Activated CD8-positive, alpha-beta T cell treated with anti-CD3 and anti-CD28 coated beads, Interleukin-2, amount 10 ng/mL, durations not matched to agents 7 days and 5 days (primary cell): Measurements from ENCODE around the gene VEZT. TPM values are rescaled to one million over a fixed set of nuclear protein-coding genes. Genes with fewer than 3 reads are reported as not detected.
"Not testable (repeated sequence)": the region's sequence is repeated elsewhere in the genome, so short reads cannot be mapped to it uniquely, and the experiment has no call there.

ENCODE experiments used
- ATAC-seq: fragments of 150-1000 bp; cut with Tn5 transposase; one replicate; pipeline ENCODE4 v1.10.0; 2021; ENCODE audit warnings: moderate library complexity
- CTCF ChIA-PET: fragments of 350-600 bp; sonication (Branson Sonifier 250); formaldehyde crosslinking; loops from one replicate; lab custom pipeline; 2021; ENCODE audit warnings: antibody characterized with exemption; lab: Charles Lee
- POLR2A ChIA-PET: fragments of 350-600 bp; sonication (Branson Sonifier 250); formaldehyde crosslinking; loops from one replicate; lab custom pipeline; 2021; ENCODE audit warnings: antibody characterized with exemption; lab: Charles Lee
- DNase-seq: peaks from one replicate; pipeline ENCODE4 v3.0.0-alpha.2; 2020
- H3K27ac Mint-ChIP-seq: one replicate; pipeline ENCODE4 v1.8.0; 2021; ENCODE audit warnings: mild to moderate bottlenecking, mixed read lengths
- H3K27me3 Mint-ChIP-seq: one replicate; pipeline ENCODE4 v1.8.0; 2021; ENCODE audit warnings: low read depth, mixed read lengths
- H3K36me3 Mint-ChIP-seq: one replicate; pipeline ENCODE4 v1.8.0; 2021; ENCODE audit warnings: low read depth, mixed read lengths
- H3K4me1 Mint-ChIP-seq: one replicate; pipeline ENCODE4 v1.8.0; 2021; ENCODE audit warnings: low read depth, mixed read lengths
- H3K4me3 Mint-ChIP-seq: one replicate; pipeline ENCODE4 v1.8.0; 2021; ENCODE audit warnings: mild to moderate bottlenecking, mixed read lengths
- H3K9me3 Mint-ChIP-seq: one replicate; pipeline ENCODE4 v1.8.0; 2022; ENCODE audit warnings: mixed read lengths; ENCODE audit not compliant: insufficient read depth
- total RNA-seq, 2 experiments: library from RNA; stranded (reverse); gene quantifications; one replicate each; pipeline ENCODE4 v1.2.3, GENCODE V29; 2021

VEZT gene
- total RNA-seq, 2 experiments from 2014 or later: 29.0 to 31.0 TPM

- Mint-ChIP-seq H3K9me3 (no peaks in the 10 kb centered on the region), H3K4me1 (no peaks in the 10 kb centered on the region), H3K36me3 (peaks cover 5% of the 10 kb centered on the region), H3K4me3 (no peak overlapping the region), H3K27ac (no peak overlapping the region), H3K27me3 (peaks cover 10% of the 10 kb centered on the region)
- no peak for DNase-seq
- ChIA-PET POLR2A (interaction anchor here (0.6 kb wide), 1 partner anchor 46 kb away, joined by 4 read pairs; no protein-coding TSS in a partner anchor), CTCF (no interaction called here)
- ATAC-seq: no peak
Observed at GRCh38 chr12:95312656-95313055, 95.0 kb downstream of the VEZT start.

- H3K9me3 Mint-ChIP-seq, H3K4me1 Mint-ChIP-seq, H3K27ac Mint-ChIP-seq, H3K36me3 Mint-ChIP-seq, POLR2A ChIA-PET, ATAC-seq, H3K4me3 Mint-ChIP-seq, DNase-seq: not testable (repeated sequence)
- CTCF ChIA-PET: interaction anchor here (1.8 kb wide), 1 partner anchor 19 kb away, joined by 4 read pairs; no protein-coding TSS in a partner anchor
- peaks cover 10% of the 10 kb centered on the region for H3K27me3 Mint-ChIP-seq
Observed at GRCh38 chr12:95314756-95315155, 97.1 kb downstream of the VEZT start.

GRCh38 chr12:95316798-95317197 lies 99.2 kb downstream of the VEZT start:
- DNase-seq: no peak
- Mint-ChIP-seq H3K4me1 (no peaks in the 10 kb centered on the region), H3K4me3 (no peak overlapping the region), H3K27me3 (peaks cover 10% of the 10 kb centered on the region), H3K9me3 (no peaks in the 10 kb centered on the region), H3K27ac (no peak overlapping the region), H3K36me3 (no peaks in the 10 kb centered on the region)
- ATAC-seq: no peak
- POLR2A ChIA-PET: no interaction called here
- CTCF ChIA-PET: no interaction called here

GRCh38 chr12:95318071-95318545 lies 100.5 kb downstream of the VEZT start:
- CTCF ChIA-PET: no interaction called here

GRCh38 chr12:95319694-95320331 lies 102.2 kb downstream of the VEZT start:
- DNase-seq (no peak), ATAC-seq (no peak)
- peaks cover 7% of the 10 kb centered on the region for H3K27me3 Mint-ChIP-seq
- no peak overlapping the region for H3K4me3 Mint-ChIP-seq
- CTCF ChIA-PET: interaction anchor here (1.3 kb wide), 1 partner anchor 14 kb away, joined by 4 read pairs; no protein-coding TSS in a partner anchor
- no peak overlapping the region for H3K27ac Mint-ChIP-seq
- H3K4me1 Mint-ChIP-seq: no peaks in the 10 kb centered on the region
- no peaks in the 10 kb centered on the region for H3K9me3 Mint-ChIP-seq
- H3K36me3 Mint-ChIP-seq: no peaks in the 10 kb centered on the region
- POLR2A ChIA-PET: no interaction called here

More at GRCh38 chr12:95318071-95318545, 100.5 kb downstream of the VEZT start:
- Mint-ChIP-seq H3K4me3 (no peak overlapping the region), H3K4me1 (no peaks in the 10 kb centered on the region), H3K27me3 (peaks cover 10% of the 10 kb centered on the region), H3K9me3 (no peaks in the 10 kb centered on the region), H3K27ac (no peak overlapping the region), H3K36me3 (no peaks in the 10 kb centered on the region)
- POLR2A ChIA-PET: no interaction called here
- DNase-seq (no peak), ATAC-seq (no peak)

GRCh38 chr12:95321516-95322246 lies 104.1 kb downstream of the VEZT start:
- ATAC-seq (no peak), DNase-seq (no peak)
- no peaks in the 10 kb centered on the region for H3K36me3 Mint-ChIP-seq
- H3K4me3 Mint-ChIP-seq: no peak overlapping the region
- peaks cover 6% of the 10 kb centered on the region for H3K27me3 Mint-ChIP-seq
- ChIA-PET POLR2A (no interaction called here), CTCF (no interaction called here)
- H3K9me3 Mint-ChIP-seq: no peaks in the 10 kb centered on the region
- no peaks in the 10 kb centered on the region for H3K4me1 Mint-ChIP-seq
- H3K27ac Mint-ChIP-seq: no peak overlapping the region

- DNase-seq (no peak), ATAC-seq (no peak)
- peaks cover 5% of the 10 kb centered on the region for H3K27me3 Mint-ChIP-seq
- POLR2A ChIA-PET: no interaction called here
- H3K4me3 Mint-ChIP-seq: no peak overlapping the region
- H3K27ac Mint-ChIP-seq: no peak overlapping the region
- H3K4me1 Mint-ChIP-seq: no peaks in the 10 kb centered on the region
- CTCF ChIA-PET: no interaction called here
- no peaks in the 10 kb centered on the region for H3K36me3 Mint-ChIP-seq
- no peaks in the 10 kb centered on the region for H3K9me3 Mint-ChIP-seq
Observed at GRCh38 chr12:95322326-95322725, 104.7 kb downstream of the VEZT start.

GRCh38 chr12:95323212-95323611 lies 105.6 kb downstream of the VEZT start:
- POLR2A ChIA-PET: no interaction called here

GRCh38 chr12:95324246-95324645 lies 106.6 kb downstream of the VEZT start:
- H3K27ac Mint-ChIP-seq, POLR2A ChIA-PET, H3K36me3 Mint-ChIP-seq, H3K9me3 Mint-ChIP-seq, H3K4me1 Mint-ChIP-seq, H3K27me3 Mint-ChIP-seq, H3K4me3 Mint-ChIP-seq, ATAC-seq, DNase-seq: not testable (repeated sequence)
- CTCF ChIA-PET: interaction anchor here (0.7 kb wide), 1 partner anchor 30 kb away, joined by 4 read pairs; no protein-coding TSS in a partner anchor

More at GRCh38 chr12:95323212-95323611, 105.6 kb downstream of the VEZT start:
- H3K4me3 Mint-ChIP-seq: no peak overlapping the region
- no peaks in the 10 kb centered on the region for H3K9me3 Mint-ChIP-seq
- DNase-seq: no peak
- no peaks in the 10 kb centered on the region for H3K36me3 Mint-ChIP-seq
- H3K4me1 Mint-ChIP-seq: no peaks in the 10 kb centered on the region
- CTCF ChIA-PET: interaction anchor here (0.7 kb wide), 1 partner anchor 29 kb away, joined by 4 read pairs; no protein-coding TSS in a partner anchor
- H3K27me3 Mint-ChIP-seq: peaks cover 5% of the 10 kb centered on the region
- ATAC-seq: no peak
- no peak overlapping the region for H3K27ac Mint-ChIP-seq

GRCh38 chr12:95325501-95325900 lies 107.9 kb downstream of the VEZT start:
- DNase-seq (no peak), ATAC-seq (no peak)
- Mint-ChIP-seq H3K27me3 (peaks cover 5% of the 10 kb centered on the region), H3K9me3 (no peaks in the 10 kb centered on the region), H3K4me3 (no peak overlapping the region), H3K4me1 (no peaks in the 10 kb centered on the region), H3K36me3 (no peaks in the 10 kb centered on the region), H3K27ac (no peak overlapping the region)
- ChIA-PET POLR2A (no interaction called here), CTCF (no interaction called here)

GRCh38 chr12:95326445-95326844 lies 108.8 kb downstream of the VEZT start:
- H3K27me3 Mint-ChIP-seq: peaks cover 5% of the 10 kb centered on the region
- no peak overlapping the region for H3K4me3 Mint-ChIP-seq
- DNase-seq (no peak), ATAC-seq (no peak)
- ChIA-PET CTCF (no interaction called here), POLR2A (no interaction called here)
- no peaks in the 10 kb centered on the region for H3K9me3 Mint-ChIP-seq
- no peaks in the 10 kb centered on the region for H3K36me3 Mint-ChIP-seq
- no peak overlapping the region for H3K27ac Mint-ChIP-seq
- no peaks in the 10 kb centered on the region for H3K4me1 Mint-ChIP-seq

- Mint-ChIP-seq H3K4me3 (no peak overlapping the region), H3K9me3 (no peaks in the 10 kb centered on the region), H3K27ac (no peak overlapping the region), H3K27me3 (peaks cover 5% of the 10 kb centered on the region), H3K36me3 (no peaks in the 10 kb centered on the region), H3K4me1 (no peaks in the 10 kb centered on the region)
- ChIA-PET CTCF (no interaction called here), POLR2A (no interaction called here)
- no peak for ATAC-seq
- no peak for DNase-seq
Observed at GRCh38 chr12:95326855-95327254, 109.2 kb downstream of the VEZT start.
